GM12878 (cell line): ENCODE measurements around the gene PLA2G4A. TPM values are rescaled to one million over a fixed set of nuclear protein-coding genes. Genes with fewer than 3 reads are reported as not detected.
"Not testable (repeated sequence)": the region's sequence is repeated elsewhere in the genome, so short reads cannot be mapped to it uniquely, and the experiment has no call there.

Experiments used
- ATAC-seq: fragments of 200-7000 bp; cut with Tn5 transposase; 3 replicates; pipeline ENCODE4 v1.9.1; 2020; ENCODE audit warnings: mild to moderate bottlenecking, moderate library complexity
- BruUV-seq: library from RNA; stranded (reverse); fragments of 400-500 nt; replicated peaks from 2 replicates; lab custom pipeline; 2021; lab: Mats Ljungman, UMichigan
- CTCF ChIA-PET: fragments of 300-600 bp; sonication (Branson Sonifier 250); formaldehyde crosslinking; extraction: SDS; loops from one replicate; lab custom pipeline; 2021; ENCODE audit warnings: inconsistent platforms; lab: Yijun Ruan, JAX
- POLR2A ChIA-PET: fragments of 350-600 bp; formaldehyde crosslinking; extraction: SDS; loops from one replicate; lab custom pipeline; 2021; ENCODE audit warnings: inconsistent platforms; lab: Charles Lee
- RAD21 ChIA-PET: fragments of 300-600 bp; sonication (Branson Sonifier 250); formaldehyde crosslinking; loops from one replicate; lab custom pipeline; 2023; ENCODE audit warnings: antibody characterized with exemption; ENCODE audit not compliant: unreplicated experiment; lab: Charles Lee
- SMC1A ChIA-PET: fragments of 300-600 bp; sonication (Branson Sonifier 250); formaldehyde crosslinking; loops from one replicate; lab custom pipeline; 2023; ENCODE audit not compliant: unreplicated experiment, uncharacterized antibody; lab: Charles Lee
- DNase-seq: peaks from one replicate; pipeline ENCODE4 v3.0.0-alpha.2; 2011; ENCODE audit warnings: low read depth, low spot score
- FAIRE-seq: peaks from 3 replicates; lab custom pipeline; 2011; peaks lifted over from hg19 to GRCh38; lab: Jason Lieb, UNC
- H2AFZ ChIP-seq: 2 replicates; pipeline ENCODE4 v1.6.0; 2011; ENCODE audit warnings: low read depth, low read length, control low read depth; ENCODE audit not compliant: control insufficient read depth
- H3K27ac ChIP-seq: 2 replicates; pipeline ENCODE4 v1.5.1; 2011; ENCODE audit warnings: control low read depth; ENCODE audit not compliant: control insufficient read depth, insufficient read depth
- H3K27me3 ChIP-seq, 2 experiments: replicated peaks in 1 of 2; 2 replicates each; pipeline versions ENCODE4 v1.6.0 to v1.6.1; 2011; ENCODE audit warnings: low read length in 1 of 2; ENCODE audit not compliant: control insufficient read depth in 2 of 2, insufficient read depth in 2 of 2
- H3K36me3 ChIP-seq, 2 experiments: 2 replicates each; pipeline ENCODE4 v1.5.1; 2011; ENCODE audit warnings: low read length in 1 of 2; ENCODE audit not compliant: control insufficient read depth in 2 of 2, insufficient read depth in 2 of 2
- H3K4me1 ChIP-seq: 2 replicates; pipeline ENCODE4 v1.6.1; 2011; ENCODE audit warnings: mild to moderate bottlenecking, low read length, moderate library complexity, mixed read lengths; ENCODE audit not compliant: control insufficient read depth, insufficient read depth
- H3K4me2 ChIP-seq: 2 replicates; pipeline ENCODE4 v1.6.0; 2011; ENCODE audit warnings: control low read depth; ENCODE audit not compliant: control insufficient read depth, insufficient read depth
- H3K4me3 ChIP-seq: fragments of 200-600 bp; sonication (generic); 2 replicates; pipeline ENCODE4 v1.5.1; 2016
- H3K79me2 ChIP-seq: 2 replicates; pipeline ENCODE4 v1.6.0; 2011; ENCODE audit warnings: low read length; ENCODE audit not compliant: control insufficient read depth, insufficient read depth
- H3K9ac ChIP-seq: 2 replicates; pipeline ENCODE4 v1.8.0; 2011; ENCODE audit warnings: low read length, control low read depth, mixed read lengths; ENCODE audit not compliant: control insufficient read depth, insufficient read depth
- H3K9me3 ChIP-seq: replicated peaks from 3 replicates; pipeline ENCODE4 v1.5.1; 2011; ENCODE audit warnings: mild to moderate bottlenecking, low read length; ENCODE audit not compliant: control insufficient read depth, insufficient read depth
- H4K20me1 ChIP-seq: 2 replicates; pipeline ENCODE4 v1.6.0; 2011; ENCODE audit not compliant: control insufficient read depth, insufficient read depth
- SPI1 ChIP-seq: IDR thresholded peaks from 2 replicates; pipeline ENCODE4 v1.6.1; 2011; ENCODE audit warnings: low read depth, mild to moderate bottlenecking, low read length, moderate library complexity, borderline replicate concordance; ENCODE audit not compliant: insufficient read depth
- WGBS: methylation state at CpG from one replicate; pipeline ENCODE4 v1.1.6; 2016; ENCODE audit warnings: low lambda C conversion rate; ENCODE audit not compliant: insufficient replicate concordance, insufficient coverage; ENCODE audit errors: missing lambda C conversion rate; 5-methylcytosine and 5-hydroxymethylcytosine counted together
- in situ Hi-C: fragments of 300-500 bp; cut with MboI; formaldehyde crosslinking; loops from 9 replicates; pipeline ENCODE4 v1.14.3; 2018; ENCODE audit warnings: mixed read lengths
- intact Hi-C: fragments of 100-400 bp; cut with micrococcal nuclease; formaldehyde crosslinking; loops from one replicate; pipeline ENCODE4 v1.14.2; 2022; ENCODE audit not compliant: unreplicated experiment
- polyA plus RNA-seq, 11 experiments: library from polyadenylated mRNA; depleted of rRNA in 4 of 11; unstranded in 6 of 11; stranded (reverse) in 5 of 11; fragments of >200 nt; fragmentation: Nextera tagmentation in 4 of 11; fragmentation: Illumina TruSeq in 1 of 11; extraction: Ambion mirVana in 4 of 11; extraction: Trizol in 1 of 11; gene quantifications; 1 replicate in 1 of 11; 2 replicates in 10 of 11; pipeline versions ENCODE4 v1.2.1 to v1.2.3, GENCODE V29; 2011 to 2016; ENCODE audit warnings: inconsistent platforms in 2 of 11, missing spikeins in 2 of 11, low read depth in 1 of 11
- total RNA-seq, 4 experiments: library from RNA; depleted of rRNA in 3 of 4; stranded (reverse); fragments of >200 nt in 3 of 4; fragmentation: Illumina TruSeq in 1 of 4; extraction: Trizol in 1 of 4; gene quantifications; 2 replicates each; pipeline versions ENCODE4 v1.2.1 to v1.2.3, GENCODE V29; 2013 to 2021

PLA2G4A gene
- total and polyA plus RNA-seq, 10 of the 15 experiments (the other 5 are each of a cell fraction or from before 2014, with no cell fraction given), result 0.70 to 3.3 (median 1.5) TPM; not detected in 1

DNA sequence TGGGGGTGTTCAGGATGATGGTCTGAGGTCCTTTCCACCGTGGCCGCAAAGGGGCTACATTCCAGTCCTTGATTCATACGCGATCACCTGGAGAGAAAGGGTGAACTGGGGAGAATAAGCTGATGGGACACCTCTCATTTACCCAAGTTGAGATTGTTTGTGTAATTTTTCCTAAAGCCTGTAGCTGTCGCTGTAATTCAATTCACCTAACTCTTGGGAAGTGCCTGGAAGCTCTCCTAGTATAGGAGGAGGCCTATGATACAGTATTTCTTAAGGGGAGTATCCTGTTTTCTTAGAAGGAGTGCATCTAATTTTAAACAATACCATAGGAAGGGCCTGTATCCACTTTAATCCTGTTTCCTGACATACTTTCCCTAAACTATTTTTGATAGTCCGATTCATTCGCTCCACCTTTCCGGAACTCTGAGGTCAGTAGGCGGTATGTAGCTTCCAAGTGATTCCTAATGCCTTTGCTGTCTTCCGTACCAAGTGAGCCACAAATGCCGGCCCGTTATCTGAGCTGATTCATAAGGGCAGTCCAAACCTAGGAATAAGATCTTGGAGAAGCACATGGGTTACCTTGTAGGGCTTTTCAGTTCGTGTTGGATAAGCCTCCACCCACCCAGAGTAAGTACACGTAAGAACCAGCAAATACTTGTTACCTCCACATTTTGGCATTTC, 88.5 kb downstream of the PLA2G4A start:
- BruUV-seq, H2AFZ ChIP-seq, H3K27me3 ChIP-seq, H3K4me2 ChIP-seq, H3K9me3 ChIP-seq, FAIRE-seq, in situ Hi-C loops, POLR2A ChIA-PET, H3K4me1 ChIP-seq, DNase-seq, H3K27ac ChIP-seq, H4K20me1 ChIP-seq, H3K79me2 ChIP-seq, ATAC-seq, H3K4me3 ChIP-seq, H3K36me3 ChIP-seq, H3K9ac ChIP-seq: not testable (repeated sequence)
- RAD21 ChIA-PET, result interaction anchor here (0.9 kb wide), 2 partner anchors 70 to 74 kb away, joined by 3 to 4 read pairs; no protein-coding TSS in a partner anchor
- SMC1A ChIA-PET, result interaction anchor here (0.9 kb wide), 1 partner anchor 69 kb away, joined by 3 read pairs; no protein-coding TSS in a partner anchor
- intact Hi-C loops, result loop anchor here (5.0 to 10.0 kb wide), 2 partner anchors 192 to 435 kb away; no protein-coding TSS in a partner anchor
- CTCF ChIA-PET, result interaction anchor here (0.7 to 1.3 kb wide), 6 partner anchors 11 to 438 kb away, joined by 3 to 4 read pairs (median 3); no protein-coding TSS in a partner anchor
- 62% methylated on average over 14 of the region's 14 CpGs for WGBS

GRCh38 chr1:186921386-186921785, 92.6 kb downstream of the PLA2G4A start:
- H4K20me1 ChIP-seq, H3K36me3 ChIP-seq, BruUV-seq, FAIRE-seq, H3K27ac ChIP-seq: not testable (repeated sequence)
- 33% methylated on average over 5 of the region's 5 CpGs for WGBS
- TF ChIP-seq SPI1, result peak; percentile 80
- TF ChIP-seq, all 136 proteins: peak for 1; not testable (repeated sequence) for 135
- intact Hi-C loops, POLR2A ChIA-PET, H3K27me3 ChIP-seq, CTCF ChIA-PET, SMC1A ChIA-PET, H3K9ac ChIP-seq, H3K79me2 ChIP-seq, H2AFZ ChIP-seq, H3K9me3 ChIP-seq, H3K4me1 ChIP-seq, RAD21 ChIA-PET, H3K4me3 ChIP-seq, DNase-seq, ATAC-seq, H3K4me2 ChIP-seq, in situ Hi-C loops: not testable (repeated sequence)

GRCh38 chr1:186922814-186923213, 94.1 kb downstream of the PLA2G4A start:
- WGBS, result 2% methylated on average over 4 of the region's 4 CpGs
- FAIRE-seq, SMC1A ChIA-PET: not testable (repeated sequence)

More at GRCh38 chr1:186922814-186923213, 94.1 kb downstream of the PLA2G4A start:
- H3K27ac ChIP-seq, in situ Hi-C loops, RAD21 ChIA-PET, H2AFZ ChIP-seq, BruUV-seq, H3K9ac ChIP-seq, H3K9me3 ChIP-seq, intact Hi-C loops, H3K4me2 ChIP-seq, H4K20me1 ChIP-seq, H3K4me1 ChIP-seq, CTCF ChIA-PET, ATAC-seq, H3K4me3 ChIP-seq, H3K36me3 ChIP-seq, H3K27me3 ChIP-seq, POLR2A ChIA-PET, DNase-seq, H3K79me2 ChIP-seq: not testable (repeated sequence)
